GM21515 (cell line): Measurements from ENCODE around the gene FADS6.
"Not testable (repeated sequence)": the region's sequence is repeated elsewhere in the genome, so short reads cannot be mapped to it uniquely, and the experiment has no call there.

Experiments
- ATAC-seq: cut with Tn5 transposase; IDR thresholded peaks from one replicate; pipeline ENCODE4 v1.9.1; 2021; ENCODE audit not compliant: unreplicated experiment

Gene FADS6

DNA sequence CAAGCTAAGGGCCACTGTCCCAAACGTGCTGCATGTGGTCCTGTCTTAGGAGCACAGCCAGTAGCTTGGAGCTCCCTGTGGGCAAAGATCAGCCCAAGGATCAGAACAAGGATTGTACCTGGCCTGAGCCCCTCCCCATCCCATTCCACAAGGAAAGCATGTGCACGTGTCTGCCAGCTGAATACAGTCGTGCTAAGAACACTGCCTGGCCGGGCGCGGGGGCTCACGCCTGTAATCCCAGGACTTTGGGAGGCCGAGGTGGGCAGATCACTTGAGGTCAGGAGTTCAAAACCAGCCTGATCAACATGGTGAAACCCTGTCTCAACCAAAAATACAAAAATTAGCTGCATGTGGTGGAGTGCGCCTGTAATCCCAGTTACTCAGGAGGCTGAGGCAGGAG lies 23.4 kb downstream of the FADS6 start:
- not testable (repeated sequence) for ATAC-seq

DNA sequence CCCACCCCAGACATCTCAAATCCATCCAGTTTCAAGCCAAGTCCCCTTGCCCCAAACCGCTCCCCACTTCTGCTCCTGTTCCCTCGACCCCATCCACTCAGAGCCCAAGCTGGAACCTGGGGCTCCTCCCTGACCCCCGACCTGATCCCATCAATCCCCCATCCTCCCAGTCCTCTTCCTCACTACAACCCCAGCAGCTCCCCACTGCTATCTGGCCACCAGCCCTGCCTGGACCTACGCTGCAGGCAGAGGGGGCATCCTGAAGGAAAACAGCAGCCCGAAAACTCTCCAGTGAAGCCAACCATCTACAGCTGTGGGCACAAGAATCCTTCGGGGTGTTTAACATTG lies 24.6 kb downstream of the FADS6 start:
- no peak for ATAC-seq

DNA sequence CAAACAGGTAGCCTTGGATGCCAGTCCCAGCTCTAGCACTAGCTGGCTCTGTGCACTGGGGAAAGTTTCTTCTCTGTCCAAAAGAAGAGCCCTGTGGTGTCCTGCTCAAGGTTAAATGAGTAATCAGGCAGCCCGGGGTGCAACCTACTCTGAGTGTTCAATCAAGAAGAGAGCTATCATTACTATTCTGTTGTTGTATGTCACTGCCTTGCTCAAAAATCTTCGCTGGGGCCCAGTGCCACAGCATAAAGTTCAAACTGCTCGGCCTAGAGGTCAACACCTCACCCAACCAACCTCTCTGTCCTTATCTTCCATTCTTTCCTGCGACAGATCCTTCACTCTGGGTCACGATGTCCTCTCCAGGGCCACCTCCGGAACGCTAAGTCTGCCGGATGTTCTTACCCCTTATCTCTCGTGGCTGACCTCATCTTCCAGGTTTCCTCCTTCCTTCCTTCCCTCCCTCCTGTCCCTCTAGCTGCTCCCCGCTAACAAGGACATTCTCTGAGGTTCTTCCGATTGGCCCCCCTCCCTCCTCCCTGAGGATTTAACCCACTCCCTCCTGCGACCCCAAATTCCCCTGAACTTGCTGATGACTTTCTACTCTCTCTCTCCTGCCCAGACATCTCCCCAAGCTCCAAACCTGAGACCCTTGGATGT lies 25.1 kb downstream of the FADS6 start:
- no peak for ATAC-seq

DNA sequence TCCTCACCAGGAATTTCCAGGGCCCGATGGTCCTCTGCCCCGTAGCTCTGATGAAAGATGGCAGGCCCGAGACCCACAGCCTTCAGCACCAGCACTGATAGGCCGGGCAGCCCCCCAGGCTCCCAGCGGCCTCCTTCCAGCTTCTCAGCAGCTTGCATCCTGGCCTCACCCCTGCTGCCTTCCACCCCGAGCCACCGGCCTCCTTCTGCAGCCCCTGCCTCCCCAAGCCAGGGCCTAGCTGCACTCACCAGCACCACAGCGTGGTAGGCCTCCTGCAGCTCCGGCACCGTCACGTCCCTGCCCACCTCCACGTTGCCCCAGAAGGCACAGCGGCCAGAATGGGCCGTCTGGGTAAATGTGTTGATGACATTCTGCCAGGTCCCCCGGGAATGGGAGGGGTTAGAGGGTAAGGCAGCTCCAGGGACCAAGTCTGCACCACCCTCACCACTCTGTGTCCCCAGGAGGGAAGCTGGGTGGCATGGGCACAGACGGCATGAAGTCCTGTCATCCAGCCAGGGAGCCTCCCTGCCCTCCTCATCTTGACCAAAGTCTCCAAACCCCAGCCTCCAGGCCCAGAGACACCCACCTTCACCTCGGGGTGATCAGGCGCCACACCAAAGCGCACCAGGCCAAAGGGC lies 27.1 kb downstream of the FADS6 start:
- no peak for ATAC-seq

DNA sequence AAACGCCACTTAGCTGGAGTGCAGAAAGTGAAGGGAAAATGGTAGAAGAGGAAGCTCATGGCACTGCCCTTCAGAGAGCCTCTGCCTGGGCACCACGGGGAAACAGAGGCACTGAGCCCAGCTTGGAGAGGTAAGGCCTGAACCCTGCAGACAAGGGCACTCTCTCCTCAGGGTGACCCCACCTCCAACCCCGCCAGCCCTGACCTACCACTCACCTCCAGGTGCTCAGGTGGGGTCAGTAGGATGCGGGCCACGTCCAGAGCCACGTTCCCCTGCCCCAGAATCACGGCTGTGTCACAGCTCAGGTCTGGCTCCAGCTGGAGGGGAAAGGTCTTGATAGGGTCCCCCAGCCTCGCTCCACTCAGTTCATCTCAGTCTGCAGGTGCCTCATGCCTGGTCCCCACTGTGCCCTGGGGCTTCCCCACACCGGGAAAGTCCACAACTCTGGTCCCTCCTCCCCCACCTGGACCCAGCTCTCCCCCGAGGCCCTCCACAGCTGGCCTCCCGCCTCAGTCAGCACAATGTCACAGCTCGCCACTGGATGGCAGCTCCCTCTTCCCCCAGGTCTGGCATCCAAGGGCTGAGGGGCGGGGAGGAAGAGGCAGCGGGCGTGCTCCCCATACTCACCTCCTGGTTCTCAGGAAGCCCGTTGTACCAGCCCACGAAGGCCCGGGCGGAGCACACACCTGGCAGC lies 27.8 kb downstream of the FADS6 start:
- no peak for ATAC-seq

DNA sequence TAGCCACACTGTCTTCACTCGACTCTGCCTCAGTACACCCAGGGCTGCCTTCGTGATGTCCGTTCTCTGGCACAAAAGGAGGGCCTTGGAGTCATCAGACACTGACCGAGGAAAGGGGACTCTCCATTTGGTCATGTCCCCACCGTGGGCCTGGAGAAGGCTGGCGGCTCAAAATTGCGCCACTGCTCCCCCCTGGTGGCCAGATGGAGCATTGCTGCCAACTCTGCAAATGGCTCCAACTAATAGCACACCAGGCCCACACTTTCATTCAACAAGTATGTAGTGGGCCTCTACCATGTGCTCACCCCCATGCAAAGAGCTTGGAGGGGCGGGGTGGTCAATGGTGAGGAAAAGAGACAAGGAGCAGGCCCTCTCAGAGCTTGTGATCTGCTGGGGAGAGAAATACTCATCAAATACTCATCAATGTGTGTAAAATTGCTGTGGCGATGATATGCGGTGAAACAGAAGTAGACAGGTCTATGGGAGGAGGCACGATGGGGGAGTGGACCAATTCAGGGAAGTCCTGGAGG lies 28.5 kb downstream of the FADS6 start:
- ATAC-seq = no peak

DNA sequence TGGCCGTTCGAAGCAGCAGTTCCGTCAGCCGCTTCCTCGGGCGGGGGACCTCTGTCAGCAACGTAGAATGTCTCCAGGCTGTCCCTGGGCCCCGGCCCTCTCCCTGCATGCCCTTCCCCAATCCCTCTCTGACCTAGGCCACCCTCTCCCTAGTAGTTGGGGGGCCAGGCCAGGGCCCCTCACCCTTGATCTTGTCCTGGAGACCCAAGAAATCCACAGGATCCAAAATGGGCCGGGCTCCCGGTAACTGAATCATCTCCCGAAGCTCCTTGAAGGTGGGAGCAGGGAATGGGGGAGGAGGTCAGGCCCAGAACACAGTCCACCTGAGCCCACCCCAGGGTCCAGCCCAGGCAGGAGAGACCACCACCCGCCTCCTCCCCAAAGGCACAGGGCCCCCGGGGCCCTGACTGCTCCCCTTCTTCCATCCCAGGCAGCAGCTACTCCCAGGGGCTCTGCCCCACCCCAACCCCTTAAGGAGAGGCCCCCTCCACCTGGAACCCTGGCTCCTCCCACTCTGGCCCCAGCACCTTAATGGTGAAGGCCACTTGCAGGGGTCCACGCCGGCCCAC lies 29.1 kb downstream of the FADS6 start:
- ATAC-seq = no peak

DNA sequence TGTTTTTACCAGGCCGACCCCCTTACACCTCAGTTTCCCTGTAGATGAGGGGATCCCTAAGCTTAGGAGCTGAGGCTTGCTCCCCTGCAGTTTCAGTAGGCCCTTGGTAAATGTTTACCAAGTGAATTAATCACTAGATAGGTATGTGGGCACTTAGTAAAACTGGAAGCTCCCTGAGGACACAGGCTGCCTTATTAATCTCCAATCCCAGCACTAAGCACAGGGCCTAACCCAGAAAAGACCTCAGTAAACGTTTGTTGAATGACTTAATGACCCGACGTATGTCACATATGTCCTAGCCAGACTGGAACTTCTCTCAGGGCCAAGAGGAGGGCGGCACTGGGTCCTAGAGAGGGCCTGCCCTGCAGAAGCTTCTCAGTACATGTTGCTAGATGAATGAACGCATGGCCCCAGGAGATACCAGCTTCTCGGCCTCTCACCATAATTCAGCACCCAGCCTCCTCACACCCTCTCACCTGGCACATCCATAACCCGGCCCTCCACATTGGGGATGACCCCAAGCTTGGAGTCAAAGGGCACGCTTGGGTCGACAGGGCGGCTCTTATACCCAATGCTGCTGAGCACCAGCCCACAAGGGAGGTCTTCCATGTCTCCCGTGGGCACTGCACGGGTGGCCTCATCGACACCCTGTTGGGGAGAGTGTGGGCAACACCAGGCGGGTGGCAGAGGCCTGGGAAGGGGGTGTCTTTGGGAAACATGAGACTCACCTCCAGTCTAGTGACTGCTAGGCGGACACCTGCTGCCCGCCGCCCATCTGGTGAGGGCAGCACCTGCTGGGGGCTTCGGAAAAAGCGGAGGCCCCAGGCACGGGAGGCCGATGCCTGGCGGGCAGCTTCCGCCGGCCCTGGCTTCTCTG lies 29.8 kb downstream of the FADS6 start:
- no peak for ATAC-seq

DNA sequence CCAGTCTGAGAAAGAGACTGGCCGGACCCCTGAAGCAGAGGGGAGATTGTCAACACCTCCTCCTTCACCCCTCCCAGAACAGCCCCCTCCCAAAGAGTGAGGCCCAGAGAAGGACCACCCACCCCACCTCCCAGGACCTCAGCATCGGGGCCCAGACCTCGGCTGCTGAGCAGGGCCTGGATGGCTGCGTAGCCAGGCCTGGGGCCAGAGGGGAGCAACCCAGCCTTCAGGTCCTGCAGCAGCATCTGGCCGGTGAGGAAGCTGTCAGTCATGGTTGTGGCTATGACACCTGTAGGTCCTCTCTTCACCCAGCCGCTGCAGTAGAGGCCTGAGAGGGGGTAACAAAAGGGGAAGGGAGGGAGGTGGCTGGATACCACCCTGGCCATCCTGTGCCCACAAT lies 30.5 kb downstream of the FADS6 start:
- no peak for ATAC-seq

DNA sequence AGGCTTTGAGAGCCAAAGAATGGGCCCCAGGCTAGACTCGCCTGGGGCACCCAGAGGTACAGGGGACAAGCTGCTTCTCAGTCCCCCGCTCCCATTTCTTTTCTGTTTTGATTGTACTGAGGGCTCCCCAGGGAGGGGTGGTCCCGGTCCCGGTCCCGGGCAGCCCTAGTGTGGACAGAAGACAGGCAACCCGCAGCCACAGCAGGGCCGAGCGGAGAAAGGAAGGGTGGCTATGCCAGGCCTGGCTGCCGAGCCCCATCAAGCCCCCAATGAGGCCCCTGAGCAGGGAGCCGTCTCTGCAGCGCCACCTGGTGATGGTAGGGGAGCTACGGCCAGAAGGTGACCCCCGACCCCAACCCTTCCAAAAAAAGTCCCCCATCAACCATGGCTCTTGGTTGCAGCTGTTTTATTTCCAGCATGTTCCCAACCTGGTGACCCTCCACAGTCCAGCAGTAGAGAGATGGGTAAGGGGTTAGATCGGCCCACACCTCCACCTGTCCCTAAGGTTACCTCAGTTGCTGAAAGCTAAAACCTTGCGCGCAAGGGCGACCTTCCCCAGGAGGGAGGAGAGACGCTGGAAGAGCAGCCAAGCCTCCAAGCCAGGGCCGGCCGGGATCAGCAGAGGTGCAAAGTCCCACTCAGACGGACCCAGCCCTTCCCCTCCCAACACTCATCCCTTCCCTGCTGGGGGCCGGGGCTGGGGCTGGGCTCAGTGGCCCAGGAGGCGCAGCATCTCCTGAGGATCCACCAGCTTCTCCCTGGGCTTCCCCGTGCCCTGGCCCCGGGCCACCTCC lies 31.1 kb downstream of the FADS6 start:
- no peak for ATAC-seq

DNA sequence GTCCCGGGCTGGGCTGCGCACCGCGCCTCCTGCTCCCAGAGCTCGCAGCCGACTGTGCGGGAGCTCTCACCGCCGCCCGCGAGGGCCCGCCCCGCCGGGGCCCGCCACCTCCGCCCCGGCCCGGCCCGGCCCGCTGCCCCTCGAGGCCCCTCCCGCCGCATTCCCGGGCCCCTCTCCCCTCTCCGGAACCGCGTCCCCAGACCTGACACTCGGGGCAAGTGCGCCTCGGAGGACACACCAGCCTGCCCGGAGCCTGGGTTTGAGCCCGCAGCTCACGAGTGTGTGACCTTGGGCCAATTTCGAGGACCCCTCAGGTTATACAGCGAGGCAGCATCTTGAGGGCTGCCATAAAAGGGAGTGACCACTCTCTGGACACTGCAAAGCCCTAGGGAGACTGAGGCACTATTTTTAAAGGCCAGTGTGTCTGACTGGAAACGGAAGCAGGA lies 31.7 kb downstream of the FADS6 start:
- no peak for ATAC-seq

DNA sequence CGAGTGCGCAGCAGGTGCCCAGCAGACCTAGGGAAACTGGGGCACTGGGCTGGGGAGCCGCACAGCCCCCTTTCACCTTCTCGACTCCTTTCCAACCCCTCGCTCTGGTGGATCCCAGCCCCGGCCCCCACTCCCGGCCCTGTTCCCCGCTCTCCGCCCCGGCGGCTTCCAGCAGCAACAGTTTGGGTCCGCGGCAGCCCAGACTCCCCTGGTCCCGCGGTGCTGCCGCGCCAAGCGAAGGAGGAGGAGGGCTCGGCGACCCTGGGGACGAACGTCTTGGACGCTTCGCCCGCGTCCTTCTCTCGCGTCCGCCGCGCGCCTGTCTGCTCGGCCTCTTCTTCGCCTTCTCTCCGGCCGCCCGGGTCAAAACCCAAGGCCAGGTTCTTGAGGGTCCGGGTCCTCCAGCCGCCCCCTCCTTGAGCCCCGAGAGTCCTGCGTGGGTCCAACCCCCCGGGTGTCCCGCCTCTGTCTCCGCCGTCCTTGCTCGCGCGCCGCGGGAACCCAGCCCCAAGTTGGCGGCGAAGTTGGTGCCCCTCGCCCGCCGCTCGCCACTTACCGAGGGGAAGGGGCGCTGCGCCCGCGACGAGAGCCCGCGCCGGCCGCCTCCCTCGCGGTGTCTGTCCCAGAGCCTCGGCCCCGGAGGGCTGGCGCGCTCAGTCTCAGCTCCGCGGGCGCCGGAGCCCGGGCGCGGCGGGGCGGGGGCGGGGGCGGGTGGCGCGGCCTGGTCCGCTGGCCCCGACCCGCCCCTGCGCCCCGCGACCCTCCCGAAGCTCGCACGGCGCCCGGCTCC lies 32.4 kb downstream of the FADS6 start:
- ATAC-seq = no peak

DNA sequence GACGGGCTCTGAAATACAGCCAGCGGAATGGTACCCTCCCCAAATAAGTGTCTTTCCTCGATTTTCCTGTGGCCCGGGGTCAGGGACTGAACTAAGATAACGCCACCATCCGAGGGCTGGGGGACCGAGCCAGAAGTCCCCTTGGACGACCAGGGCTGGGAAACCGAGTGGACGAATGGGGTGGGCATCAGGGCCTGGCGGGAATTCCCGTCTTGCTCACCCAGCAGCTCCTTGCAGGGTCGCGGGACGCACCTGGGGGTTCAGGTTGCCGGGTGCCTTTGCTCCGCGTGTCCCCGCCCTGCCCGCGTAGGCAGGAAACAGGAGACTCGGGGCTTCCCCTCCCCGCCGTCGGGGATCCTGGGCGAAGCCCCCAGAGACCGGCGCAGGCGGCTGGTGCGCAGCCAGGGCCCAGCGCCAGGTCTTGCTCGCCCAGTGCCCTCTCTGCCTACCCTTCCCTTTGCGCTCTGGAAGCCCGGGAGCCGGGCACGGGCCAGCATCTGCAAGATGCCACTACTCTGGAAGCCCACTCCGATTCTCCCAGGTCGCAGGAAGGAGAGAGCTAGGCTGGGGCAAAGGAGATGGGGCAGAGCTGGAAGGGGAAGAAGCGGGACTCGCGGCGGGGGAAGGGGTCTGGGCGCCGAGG lies 33.1 kb downstream of the FADS6 start:
- no peak for ATAC-seq

DNA sequence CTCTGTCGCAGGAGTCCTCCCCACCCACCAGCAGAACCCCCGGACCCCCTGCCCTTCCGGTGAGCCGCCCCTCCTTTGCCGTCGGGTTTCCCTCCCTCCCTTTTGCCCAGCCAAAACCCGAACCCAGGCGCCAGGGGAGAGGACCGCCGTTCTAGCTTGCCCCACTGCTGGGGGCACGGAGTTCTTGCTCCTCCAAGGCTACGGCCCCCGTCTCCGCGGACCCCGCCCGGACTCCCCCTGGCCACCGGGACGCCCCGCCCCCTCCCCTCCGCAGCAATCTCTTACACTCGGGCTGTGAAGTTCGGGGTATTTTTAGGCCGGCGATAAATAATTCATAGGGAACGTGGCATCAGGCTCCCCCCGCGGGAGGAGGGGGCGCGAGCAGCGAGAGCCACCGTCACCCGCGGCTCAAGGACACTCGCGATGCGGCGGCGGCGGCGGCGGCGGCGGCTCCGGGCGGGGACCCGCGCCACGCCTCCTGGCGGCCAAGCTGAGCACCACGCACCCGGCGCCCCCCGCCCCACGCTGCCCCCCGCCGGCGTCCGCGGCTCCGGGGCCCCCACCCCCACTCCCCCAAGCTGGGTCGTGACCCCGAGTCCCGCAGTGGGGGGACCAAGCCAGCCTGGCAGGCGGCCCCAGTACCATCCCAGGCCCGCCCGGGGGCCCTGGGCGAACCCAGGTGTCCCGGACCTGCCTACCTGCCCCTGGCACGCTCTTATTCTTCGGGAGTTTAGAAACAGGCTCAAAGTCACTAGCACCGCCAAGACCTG lies 33.8 kb downstream of the FADS6 start, which contains the start of gene GRIN2C:
Gene GRIN2C (minus strand): TSS at position 427 of the 770 bp plus-strand sequence. CDS start 4,793 bp downstream, outside the sequence.
- no peak for ATAC-seq

DNA sequence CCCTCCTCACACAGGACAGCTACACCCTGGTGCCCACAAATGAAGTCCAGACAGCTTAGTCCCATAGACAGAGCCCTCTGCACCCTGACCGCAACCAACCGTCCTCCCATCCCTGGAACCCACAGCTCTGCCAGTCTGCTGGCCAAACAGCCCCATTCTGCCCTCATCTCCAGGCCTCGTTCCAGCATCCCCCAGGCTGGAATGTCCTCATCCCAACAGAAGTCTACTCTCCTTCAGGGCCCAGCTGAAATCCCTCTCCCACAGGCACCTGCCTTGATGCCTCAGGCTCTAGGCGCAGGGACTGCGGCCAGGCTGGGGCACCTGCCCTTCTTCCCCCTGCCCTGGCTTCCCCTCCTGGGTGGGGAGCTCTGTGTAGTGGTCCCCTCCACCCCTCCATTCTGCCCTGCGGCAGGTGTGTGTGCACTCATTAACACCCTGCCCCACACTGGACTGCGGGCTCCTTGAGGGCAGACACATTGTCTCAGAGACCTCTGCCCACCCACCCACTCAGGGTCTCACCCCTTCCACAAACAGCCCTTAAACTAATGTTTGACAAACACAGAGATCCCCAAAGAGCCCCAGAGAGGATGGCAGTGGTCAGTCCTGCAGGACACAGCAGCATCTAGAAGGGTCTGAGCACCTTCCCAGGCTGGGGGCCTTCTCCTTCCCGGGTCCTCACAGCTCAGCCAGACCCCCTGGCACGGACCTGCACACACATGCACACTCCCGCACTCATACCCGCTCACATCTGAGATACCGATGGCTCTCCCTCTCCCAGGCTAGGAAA lies 34.6 kb downstream of the FADS6 start:
- no peak for ATAC-seq

DNA sequence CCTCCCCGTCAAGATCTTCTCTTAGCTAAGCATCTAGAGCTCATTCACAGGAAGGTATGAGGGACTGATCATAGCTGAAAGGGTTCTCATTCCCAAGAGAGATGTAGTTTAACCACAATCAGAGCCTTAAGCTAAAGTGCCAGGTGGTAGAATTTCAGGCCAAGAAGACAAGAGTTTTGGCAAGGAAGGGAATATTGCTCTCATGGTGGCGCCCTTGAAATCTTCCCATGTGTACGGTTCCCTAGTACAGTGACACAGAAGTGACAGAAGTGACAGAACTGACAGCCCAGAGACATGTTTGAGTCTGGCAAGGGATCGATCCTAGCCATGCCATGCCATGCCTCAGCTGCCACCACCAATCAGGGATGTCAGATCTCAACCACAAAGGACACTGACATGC lies 36.2 kb downstream of the FADS6 start:
- no peak for ATAC-seq

DNA sequence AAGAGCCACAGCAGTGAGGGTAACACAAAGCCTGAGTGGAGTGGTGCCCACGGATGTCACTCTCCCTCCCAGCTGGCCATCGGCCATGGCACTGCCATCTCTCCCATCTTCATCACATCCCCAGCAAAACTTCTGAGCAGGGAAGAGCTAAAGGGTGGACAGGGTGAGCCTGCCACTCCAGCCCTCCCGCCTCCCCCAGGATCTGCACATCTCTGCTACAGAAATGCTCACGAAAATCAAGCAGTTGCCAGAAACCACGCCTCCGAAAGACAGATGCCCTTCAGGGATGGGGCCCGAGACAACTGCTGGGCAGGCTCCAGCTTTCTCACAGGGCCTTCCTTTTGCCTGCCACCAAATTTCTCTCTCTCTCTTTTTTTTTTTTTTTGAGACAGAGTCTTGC lies 37.3 kb downstream of the FADS6 start:
- ATAC-seq = no peak
